PFSK-1 (cell line): ENCODE measurements around the gene PTPRN2.

Experiments
- FOXP2 ChIP-seq: optimal IDR thresholded peaks from 2 replicates; pipeline ENCODE3; 2011; ENCODE audit warnings: borderline replicate concordance, control low read depth, inconsistent platforms; ENCODE audit not compliant: insufficient read depth; ENCODE audit errors: extremely low read length, extremely low read depth
- POLR2AphosphoS5 ChIP-seq: IDR thresholded peaks from 2 replicates; pipeline ENCODE4 v1.6.1; 2012; ENCODE audit warnings: low read depth, mild to moderate bottlenecking, control low read depth, low read length, moderate library complexity
- SIN3A ChIP-seq: IDR thresholded peaks from 2 replicates; pipeline ENCODE4 v1.6.1; 2012; ENCODE audit warnings: mild to moderate bottlenecking, low read length, moderate library complexity, borderline replicate concordance; ENCODE audit not compliant: insufficient read depth
- TAF1 ChIP-seq: IDR thresholded peaks from 2 replicates; pipeline ENCODE4 v1.6.1; 2012; ENCODE audit warnings: low read length, control low read depth, borderline replicate concordance; ENCODE audit not compliant: insufficient read depth
- TF ChIP-seq, protein P1 (sequence below), 2 experiments: IDR thresholded peaks; 2 replicates each; pipeline versions ENCODE4 v1.6.1 to v1.8.0; 2011 to 2012; ENCODE audit warnings: low read depth in 2 of 2, low read length in 2 of 2, control low read depth in 1 of 2, inconsistent platforms in 1 of 2, mild to moderate bottlenecking in 1 of 2, moderate library complexity in 1 of 2; ENCODE audit not compliant: insufficient read depth in 1 of 2

PTPRN2 gene

DNA sequence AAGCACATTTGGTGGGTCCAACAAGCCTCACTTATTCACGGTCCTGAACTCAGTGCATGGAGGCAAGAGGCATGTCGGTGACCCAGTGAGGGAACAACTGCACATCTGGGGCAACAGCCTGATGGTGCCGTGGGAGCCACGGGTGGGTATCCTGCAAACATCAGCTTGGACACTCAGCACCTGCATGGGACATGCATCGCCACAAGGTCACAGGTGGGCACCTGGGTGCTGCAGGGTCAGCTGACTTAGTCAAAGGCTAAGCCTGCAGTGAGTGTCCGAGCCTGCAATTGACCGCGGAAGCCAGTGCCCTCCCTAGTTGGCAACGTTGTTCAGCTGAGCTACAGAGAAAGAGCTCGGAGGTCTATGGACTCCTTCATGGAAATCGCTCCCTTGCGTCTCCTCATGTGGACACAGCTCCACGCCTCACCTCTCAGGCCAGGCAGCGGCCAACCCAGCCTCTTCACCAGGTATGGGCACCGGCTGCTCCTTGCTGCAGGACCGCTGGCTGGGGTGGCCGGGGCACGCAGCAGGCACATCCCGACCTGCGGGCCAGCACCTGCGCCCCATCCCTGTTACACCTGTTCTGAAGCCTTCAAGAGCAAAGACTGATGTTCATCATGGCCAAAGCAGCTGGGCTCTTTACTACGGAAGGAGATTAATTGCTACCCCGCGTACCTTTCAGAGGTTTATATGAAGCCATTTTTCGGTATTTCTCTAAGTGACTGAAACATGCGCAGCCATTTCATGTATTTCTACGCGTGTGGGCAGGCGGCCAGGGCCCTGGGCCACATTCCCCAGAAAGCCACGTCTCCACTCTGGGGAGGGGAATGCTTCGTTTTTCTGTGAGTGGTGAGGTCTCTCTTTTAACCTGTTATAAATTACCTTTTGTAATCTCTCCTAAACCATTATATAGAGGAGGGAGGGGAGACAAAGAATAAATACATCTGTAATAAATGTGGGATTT, 870.1 kb downstream of the PTPRN2 start:
- TF ChIP-seq FOXP2 (no peak), POLR2AphosphoS5 (no peak)

DNA sequence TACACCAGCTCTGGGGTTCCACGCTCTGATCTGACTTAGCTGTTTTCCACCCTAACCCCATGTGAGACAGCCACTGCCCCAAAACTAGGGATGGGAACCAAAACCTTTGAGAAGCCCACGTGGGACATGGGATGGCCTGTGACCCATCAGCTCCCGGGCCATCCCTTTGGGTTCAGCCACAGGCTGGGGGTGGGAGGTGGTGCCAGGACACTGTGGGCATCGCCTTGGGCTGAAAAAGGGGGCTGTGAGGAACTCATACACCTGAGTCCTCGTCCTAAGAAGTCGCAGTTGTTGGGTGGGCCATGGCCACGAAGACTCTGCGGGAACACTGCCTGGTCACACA, 871.7 kb downstream of the PTPRN2 start:
- TF ChIP-seq, protein P1, sequence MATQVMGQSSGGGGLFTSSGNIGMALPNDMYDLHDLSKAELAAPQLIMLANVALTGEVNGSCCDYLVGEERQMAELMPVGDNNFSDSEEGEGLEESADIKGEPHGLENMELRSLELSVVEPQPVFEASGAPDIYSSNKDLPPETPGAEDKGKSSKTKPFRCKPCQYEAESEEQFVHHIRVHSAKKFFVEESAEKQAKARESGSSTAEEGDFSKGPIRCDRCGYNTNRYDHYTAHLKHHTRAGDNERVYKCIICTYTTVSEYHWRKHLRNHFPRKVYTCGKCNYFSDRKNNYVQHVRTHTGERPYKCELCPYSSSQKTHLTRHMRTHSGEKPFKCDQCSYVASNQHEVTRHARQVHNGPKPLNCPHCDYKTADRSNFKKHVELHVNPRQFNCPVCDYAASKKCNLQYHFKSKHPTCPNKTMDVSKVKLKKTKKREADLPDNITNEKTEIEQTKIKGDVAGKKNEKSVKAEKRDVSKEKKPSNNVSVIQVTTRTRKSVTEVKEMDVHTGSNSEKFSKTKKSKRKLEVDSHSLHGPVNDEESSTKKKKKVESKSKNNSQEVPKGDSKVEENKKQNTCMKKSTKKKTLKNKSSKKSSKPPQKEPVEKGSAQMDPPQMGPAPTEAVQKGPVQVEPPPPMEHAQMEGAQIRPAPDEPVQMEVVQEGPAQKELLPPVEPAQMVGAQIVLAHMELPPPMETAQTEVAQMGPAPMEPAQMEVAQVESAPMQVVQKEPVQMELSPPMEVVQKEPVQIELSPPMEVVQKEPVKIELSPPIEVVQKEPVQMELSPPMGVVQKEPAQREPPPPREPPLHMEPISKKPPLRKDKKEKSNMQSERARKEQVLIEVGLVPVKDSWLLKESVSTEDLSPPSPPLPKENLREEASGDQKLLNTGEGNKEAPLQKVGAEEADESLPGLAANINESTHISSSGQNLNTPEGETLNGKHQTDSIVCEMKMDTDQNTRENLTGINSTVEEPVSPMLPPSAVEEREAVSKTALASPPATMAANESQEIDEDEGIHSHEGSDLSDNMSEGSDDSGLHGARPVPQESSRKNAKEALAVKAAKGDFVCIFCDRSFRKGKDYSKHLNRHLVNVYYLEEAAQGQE (IDR thresholded peaks at IDR 0.05; ENCODE audit: insufficient read depth in 1 of 2, low read depth in 2 of 2, low read length in 2 of 2) = no peak
- TF ChIP-seq TAF1 = no peak
- TF ChIP-seq FOXP2 = no peak
- no peak for TF ChIP-seq SIN3A
- no peak for TF ChIP-seq POLR2AphosphoS5

DNA sequence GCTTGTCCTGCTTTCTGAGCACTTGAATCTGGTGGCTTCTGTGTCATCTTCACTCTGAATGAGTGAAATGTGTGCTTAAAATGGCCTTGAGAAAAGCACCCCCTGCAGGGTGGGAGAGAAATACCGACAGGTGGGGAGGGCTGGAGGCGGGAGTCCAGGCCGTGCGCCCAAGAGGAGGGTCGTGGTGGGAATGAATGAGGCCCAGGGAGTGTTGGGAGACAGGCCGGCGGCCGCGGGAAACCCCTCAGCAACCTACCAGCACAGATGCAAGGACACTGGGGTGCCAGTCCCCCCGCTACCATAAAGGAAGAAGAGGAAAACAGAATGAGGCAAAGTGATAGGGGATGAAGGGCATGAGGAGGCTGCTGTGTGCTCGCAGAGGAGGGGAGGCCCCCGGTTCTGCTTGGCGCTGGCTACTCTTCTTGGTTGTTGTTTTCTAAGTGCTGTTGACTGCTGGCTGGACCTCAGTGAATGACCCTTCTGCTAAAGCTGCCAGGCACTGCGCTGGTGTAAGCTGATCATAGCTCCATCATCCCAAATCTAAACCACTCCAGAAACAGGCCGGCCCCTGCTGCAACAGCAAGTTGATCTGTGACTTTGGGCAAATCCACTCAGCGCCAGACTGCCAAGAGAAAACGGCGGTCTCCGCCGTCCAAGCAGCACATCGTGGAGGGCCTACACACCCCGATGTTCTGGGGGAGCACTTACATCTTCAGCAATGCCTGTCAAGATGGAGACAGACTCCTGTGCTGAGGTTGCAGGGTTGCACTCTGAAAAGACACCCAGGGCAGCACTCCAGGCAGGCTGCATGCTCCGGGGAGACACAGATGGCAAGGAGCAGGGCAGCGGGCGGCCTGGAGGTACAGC, 872.3 kb downstream of the PTPRN2 start:
- TF ChIP-seq, protein P1 (IDR thresholded peaks at IDR 0.05; ENCODE audit: insufficient read depth in 1 of 2, low read depth in 2 of 2, low read length in 2 of 2) = no peak
- no peak for TF ChIP-seq SIN3A
- TF ChIP-seq POLR2AphosphoS5 = no peak
- no peak for TF ChIP-seq FOXP2
- no peak for TF ChIP-seq TAF1

DNA sequence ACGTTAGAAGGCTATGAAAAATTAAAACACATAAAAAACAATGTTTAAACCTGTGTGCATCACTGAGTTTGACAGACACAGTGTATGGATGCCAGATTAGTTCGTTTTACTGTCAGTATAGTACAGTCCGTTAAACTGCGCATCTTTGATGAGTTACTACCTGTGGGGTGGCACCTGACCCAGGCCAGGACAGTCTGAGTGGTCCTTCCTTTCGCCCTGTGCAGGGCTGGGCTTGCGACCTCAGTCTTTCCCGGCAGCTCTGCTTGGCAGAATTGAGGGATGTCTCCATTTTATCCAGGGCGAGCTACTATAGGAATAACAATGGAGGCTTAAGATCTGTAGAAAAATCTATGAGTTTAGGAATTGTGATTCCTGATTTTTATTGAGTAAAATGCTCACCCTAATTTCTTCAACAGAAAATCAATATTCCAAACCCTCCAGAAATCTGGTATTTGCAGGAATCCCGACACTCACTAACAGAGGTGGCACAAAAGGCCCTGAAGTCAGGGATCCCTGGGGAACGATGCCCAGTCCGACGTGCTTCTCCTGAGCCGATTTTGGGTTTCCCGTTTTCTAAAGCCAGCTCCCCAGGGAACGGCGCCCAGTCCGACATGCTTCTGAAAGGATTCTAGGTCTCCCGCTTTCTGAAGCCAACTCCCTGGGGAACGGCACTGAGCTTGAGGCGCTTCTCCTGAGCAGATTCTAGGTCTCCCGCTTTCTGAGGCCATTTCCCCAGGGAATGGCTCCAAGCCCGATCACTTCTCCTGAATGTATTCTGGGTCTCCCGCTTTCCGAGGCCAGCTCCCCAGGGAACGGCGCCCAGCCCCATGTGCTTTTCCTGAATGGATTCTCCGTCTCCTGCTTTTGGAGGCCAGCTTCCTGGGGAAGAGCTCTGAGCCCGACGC, 873.2 kb downstream of the PTPRN2 start:
- TF ChIP-seq SIN3A (no peak), TAF1 (no peak), POLR2AphosphoS5 (no peak), FOXP2 (no peak)
- TF ChIP-seq, protein P1 (IDR thresholded peaks at IDR 0.05; ENCODE audit: insufficient read depth in 1 of 2, low read depth in 2 of 2, low read length in 2 of 2) = no peak

DNA sequence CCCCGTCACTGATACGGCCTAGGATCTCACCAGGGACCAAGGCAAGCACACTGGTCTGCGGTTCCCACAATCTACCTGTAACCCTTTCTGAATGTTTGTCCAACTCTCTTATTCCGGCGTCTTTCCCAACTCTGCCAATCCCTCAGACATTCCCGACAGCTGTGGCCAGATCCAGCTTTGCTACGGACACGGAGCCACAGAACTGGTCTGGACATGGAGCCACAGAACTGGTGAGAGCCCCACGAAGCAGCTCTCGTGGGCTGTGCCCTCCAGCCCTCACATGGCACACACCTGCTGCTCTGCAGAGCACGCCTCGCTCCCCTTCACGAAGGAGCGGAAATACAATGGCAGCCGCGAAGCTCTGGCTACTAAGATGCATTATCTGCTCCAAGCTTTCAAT, 874.0 kb downstream of the PTPRN2 start:
- no peak for TF ChIP-seq POLR2AphosphoS5
- TF ChIP-seq SIN3A = no peak
- no peak for TF ChIP-seq FOXP2
- TF ChIP-seq, protein P1 (IDR thresholded peaks at IDR 0.05; ENCODE audit: insufficient read depth in 1 of 2, low read depth in 2 of 2, low read length in 2 of 2) = no peak
- TF ChIP-seq TAF1 = no peak
